C4-2B (cell line): ENCODE results near the gene ADAM22.

Experiments used
- CTCF ChIP-seq: fragments of 450-650 bp; conservative IDR thresholded peaks from 2 replicates; pipeline ENCODE4 v1.5.1; 2017; ENCODE audit warnings: mild to moderate bottlenecking
- ZFX ChIP-seq: fragments of 450-650 bp; IDR thresholded peaks from 2 replicates; pipeline ENCODE4 v1.6.1; 2017

GRCh38 chr7:88229302-88229995 lies 295.4 kb downstream of the ADAM22 start:
- TF ChIP-seq CTCF = no peak
- TF ChIP-seq ZFX = no peak
